HG03558 (cell line): ENCODE data around the gene HARS2.
"Not testable (repeated sequence)": the region's sequence is repeated elsewhere in the genome, so short reads cannot be mapped to it uniquely, and the experiment has no call there.

Source experiments
- ATAC-seq: cut with Tn5 transposase; IDR thresholded peaks from one replicate; pipeline ENCODE4 v1.9.1; 2021; ENCODE audit warnings: moderate number of reproducible peaks; ENCODE audit not compliant: unreplicated experiment; ENCODE audit errors: extremely low read depth

HARS2 gene

GRCh38 chr5:140696891-140697492, 5.7 kb downstream of the HARS2 start:
- no peak for ATAC-seq

GRCh38 chr5:140700177-140701144, 9.2 kb downstream of the HARS2 start, which contains the start of gene ZMAT2:
ZMAT2 (plus strand) TSS chr5:140700447; CDS start chr5:140700461, 14 bp downstream.
- peak; percentile 88 for ATAC-seq

- ATAC-seq, result no peak
Observed at GRCh38 chr5:140707812-140708211, 16.6 kb downstream of the HARS2 start.

DNA sequence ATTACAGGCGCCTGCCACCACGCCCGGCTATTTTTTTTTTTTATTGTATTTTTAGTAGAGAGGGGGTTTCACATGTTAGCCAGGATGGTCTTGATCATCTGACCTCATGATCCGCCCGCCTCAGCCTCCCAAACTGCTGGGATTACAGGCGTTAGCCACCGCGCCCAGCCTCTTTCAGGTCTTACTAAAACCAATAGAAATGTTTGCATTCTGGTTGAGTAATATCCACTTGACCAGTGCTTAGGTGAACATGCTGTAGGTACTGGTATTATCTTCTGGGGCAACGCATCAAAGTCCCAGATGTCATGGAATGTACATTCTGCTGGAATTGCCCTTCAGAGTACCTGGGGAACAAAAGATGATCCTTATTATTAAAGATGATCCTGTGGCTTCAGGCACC, 17.5 kb downstream of the HARS2 start:
- not testable (repeated sequence) for ATAC-seq

- ATAC-seq, result peak; percentile 93
Observed at GRCh38 chr5:140710899-140711552, 19.8 kb downstream of the HARS2 start.

DNA sequence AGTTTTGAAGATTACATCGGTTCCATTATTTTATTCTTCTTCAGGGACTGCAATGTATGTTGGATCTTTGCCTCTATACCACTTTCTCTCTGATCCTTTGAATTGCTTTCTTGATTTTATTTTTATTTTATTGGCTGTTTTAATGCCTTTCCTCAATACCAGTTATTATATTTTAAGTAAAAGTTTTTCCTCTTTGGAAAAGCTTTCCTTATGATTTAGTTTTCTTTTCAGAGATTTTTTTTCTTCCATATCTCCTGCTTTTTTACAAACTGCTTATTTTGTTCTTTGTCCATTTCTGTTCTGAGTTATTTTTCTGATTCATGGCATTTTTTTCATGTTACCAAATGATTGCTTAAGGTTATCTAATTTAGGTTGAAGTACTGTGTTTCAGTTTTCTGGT, 20.5 kb downstream of the HARS2 start:
- ATAC-seq, result no peak

GRCh38 chr5:140713562-140714094, 22.4 kb downstream of the HARS2 start:
- no peak for ATAC-seq

DNA sequence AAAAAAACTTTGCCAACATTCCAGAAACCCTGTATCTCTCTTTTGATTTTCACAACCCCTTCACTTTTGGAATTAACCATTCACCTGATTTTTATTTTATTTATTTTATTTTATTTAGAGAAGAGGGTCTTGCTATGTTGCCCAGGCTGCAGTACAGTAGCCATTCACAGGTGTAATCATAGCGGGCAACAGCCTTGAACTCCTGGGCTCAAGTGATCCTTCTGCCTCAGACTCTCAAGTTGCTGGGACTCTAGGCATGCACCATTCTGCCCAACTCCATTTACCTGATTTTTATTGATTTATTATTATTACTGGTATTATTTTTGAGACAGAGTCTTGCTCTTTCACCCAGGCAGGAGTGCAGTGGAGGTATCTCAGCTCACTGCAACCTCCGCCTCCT, 25.0 kb downstream of the HARS2 start:
- ATAC-seq, result not testable (repeated sequence)

- no peak for ATAC-seq
Observed at GRCh38 chr5:140718266-140718592, 27.0 kb downstream of the HARS2 start.

DNA sequence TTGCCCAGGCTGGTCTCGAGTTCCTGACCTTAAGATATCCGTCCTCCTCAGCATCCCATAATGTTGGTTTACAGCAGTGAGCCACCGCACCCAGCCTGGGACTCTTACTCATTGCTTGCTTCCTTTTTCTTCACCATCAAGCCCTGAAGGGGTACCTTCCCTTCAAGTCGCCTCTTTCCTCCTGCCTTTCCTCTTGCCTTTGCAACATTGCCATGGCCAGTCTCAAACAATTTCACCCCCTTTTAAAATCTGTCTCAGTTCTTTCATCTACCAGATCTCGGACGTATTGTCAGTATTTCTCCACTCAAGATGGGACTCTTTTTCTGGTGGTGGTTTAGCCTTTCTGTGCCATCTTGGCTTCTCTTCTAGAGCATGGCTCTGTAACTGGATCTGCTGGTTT, 29.5 kb downstream of the HARS2 start:
- not testable (repeated sequence) for ATAC-seq

- ATAC-seq, result not testable (repeated sequence)
Observed at GRCh38 chr5:140721395-140721794, 30.1 kb downstream of the HARS2 start.

DNA sequence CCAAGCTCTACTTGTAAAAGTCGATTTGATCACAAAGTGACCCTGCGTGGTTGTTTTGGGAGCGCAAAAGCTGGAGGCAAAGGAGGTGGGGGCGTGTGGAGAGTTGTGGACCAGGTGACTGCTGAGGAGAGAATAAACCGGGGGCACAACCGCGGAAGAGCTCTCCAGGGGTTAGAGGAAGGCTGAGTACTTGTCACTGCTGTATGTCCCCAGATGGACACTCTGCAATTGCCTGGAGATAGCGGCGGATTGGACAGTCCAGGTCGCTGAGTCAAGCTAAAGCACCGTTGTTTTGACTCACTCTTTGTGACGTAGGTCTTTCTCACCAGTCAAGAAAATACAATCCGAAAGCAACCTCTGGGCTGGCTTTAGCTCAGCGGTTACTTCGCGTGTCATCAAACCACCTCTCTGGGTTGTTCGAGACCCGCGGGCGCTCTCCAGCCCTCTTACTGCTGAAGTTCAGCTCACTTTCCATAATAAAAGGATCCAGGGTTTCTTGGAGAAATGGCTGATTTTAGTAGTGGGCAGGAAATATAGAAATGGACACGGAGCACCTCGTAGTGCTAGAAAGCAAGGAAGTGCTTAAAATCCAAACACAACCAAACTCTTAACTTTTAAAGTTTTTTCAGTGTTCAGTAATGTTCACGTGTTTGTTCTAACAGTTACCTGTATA, 34.7 kb downstream of the HARS2 start:
- ATAC-seq, result peak; percentile 87

- ATAC-seq, result no peak
Observed at GRCh38 chr5:140733098-140733497, 41.8 kb downstream of the HARS2 start.

DNA sequence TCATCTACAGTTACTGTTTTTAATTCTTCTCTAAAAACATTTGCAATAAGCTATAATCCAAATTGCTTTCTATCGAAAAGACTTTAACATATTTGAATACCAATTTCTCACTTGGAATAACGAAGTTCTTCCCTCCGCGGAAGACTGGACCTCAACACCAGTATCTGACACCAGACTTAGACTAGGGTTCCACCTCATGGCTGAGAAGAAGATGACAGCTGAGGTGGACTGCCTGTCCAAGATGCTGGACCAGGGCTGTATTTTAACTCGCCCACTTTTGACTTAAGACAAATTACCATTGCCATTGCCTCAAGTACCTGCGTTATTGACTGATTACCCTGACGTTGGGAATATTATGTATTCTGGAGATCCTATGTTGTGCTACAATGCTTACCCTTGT, 43.1 kb downstream of the HARS2 start:
- no peak for ATAC-seq

- ATAC-seq, result no peak
Observed at GRCh38 chr5:140737486-140737885, 46.2 kb downstream of the HARS2 start.

GRCh38 chr5:140741967-140742366, 50.7 kb downstream of the HARS2 start:
- no peak for ATAC-seq
